Loucy (cell line): ENCODE data around the gene BEST1.

Source experiments
- H2AFZ ChIP-seq: fragments of 200-600 bp; sonication (generic); 2 replicates; pipeline ENCODE4 v1.6.0; 2016; ENCODE audit warnings: antibody characterized with exemption, mild to moderate bottlenecking, low read length, moderate library complexity
- H3F3A ChIP-seq: fragments of 200-600 bp; 2 replicates; pipeline ENCODE4 v1.6.0; 2016; ENCODE audit warnings: antibody characterized with exemption, low read depth, mild to moderate bottlenecking
- H3K27me3 ChIP-seq: fragments of 200-600 bp; sonication (generic); 2 replicates; pipeline ENCODE4 v1.6.1; 2014; ENCODE audit warnings: low read length, mild to moderate bottlenecking; ENCODE audit not compliant: insufficient read depth, poor library complexity, severe bottlenecking
- H3K36me3 ChIP-seq: fragments of 200-600 bp; sonication (generic); 2 replicates; pipeline ENCODE4 v1.6.1; 2016; ENCODE audit warnings: low read length; ENCODE audit not compliant: insufficient read depth
- H3K4me1 ChIP-seq: fragments of 200-600 bp; sonication (generic); 2 replicates; pipeline ENCODE4 v1.5.1; 2014; ENCODE audit warnings: low read length, mild to moderate bottlenecking; ENCODE audit not compliant: insufficient read depth, poor library complexity, severe bottlenecking
- H3K4me2 ChIP-seq: fragments of 200-600 bp; sonication (generic); 2 replicates; pipeline ENCODE4 v1.6.0; 2014; ENCODE audit warnings: antibody characterized with exemption, low read length, low read depth, mild to moderate bottlenecking; ENCODE audit not compliant: poor library complexity, severe bottlenecking
- H3K4me3 ChIP-seq: fragments of 200-600 bp; sonication (generic); 2 replicates; pipeline ENCODE4 v1.5.1; 2014; ENCODE audit warnings: low read length, mild to moderate bottlenecking, mixed read lengths; ENCODE audit not compliant: poor library complexity, severe bottlenecking
- H3K79me2 ChIP-seq: fragments of 200-600 bp; sonication (generic); 2 replicates; pipeline ENCODE4 v1.6.1; 2014; ENCODE audit warnings: low read length; ENCODE audit not compliant: insufficient read depth
- H3K9ac ChIP-seq: fragments of 200-600 bp; sonication (generic); 2 replicates; pipeline ENCODE4 v1.6.0; 2014; ENCODE audit warnings: mild to moderate bottlenecking, low read depth, low read length, moderate library complexity; ENCODE audit not compliant: poor library complexity, severe bottlenecking
- H3K9me2 ChIP-seq: fragments of 200-600 bp; sonication (generic); replicated peaks from 2 replicates; pipeline ENCODE4 v1.6.1; 2016; ENCODE audit warnings: low read depth, low read length, mixed read lengths
- H3K9me3 ChIP-seq: fragments of 200-600 bp; sonication (generic); 2 replicates; pipeline ENCODE4 v1.6.1; 2014; ENCODE audit warnings: mild to moderate bottlenecking, antibody characterized with exemption, low read length, low read depth; ENCODE audit not compliant: insufficient read depth
- H4K20me1 ChIP-seq: fragments of 200-600 bp; sonication (generic); 2 replicates; pipeline ENCODE4 v1.6.0; 2014; ENCODE audit warnings: antibody characterized with exemption, low read length, mild to moderate bottlenecking; ENCODE audit not compliant: insufficient read depth, poor library complexity, severe bottlenecking
- CTCF ChIP-seq: fragments of 200-600 bp; sonication (generic); conservative IDR thresholded peaks from 2 replicates; pipeline ENCODE4 v1.5.1; 2014; ENCODE audit warnings: mild to moderate bottlenecking, antibody characterized with exemption, low read length
- EZH2phosphoT487 ChIP-seq: fragments of 200-600 bp; IDR thresholded peaks from 2 replicates; pipeline ENCODE4 v1.6.1; 2018; ENCODE audit warnings: antibody characterized with exemption, mild to moderate bottlenecking, moderate library complexity, borderline replicate concordance

The BEST1 gene

GRCh38 chr11:61918938-61919704 lies 31.0 kb upstream of the BEST1 start:
- Histone ChIP-seq H3K9me3 (no peaks in the 10 kb centered on the region), H4K20me1 (no peaks in the 10 kb centered on the region), H3K4me3 (no peak overlapping the region), H3K9me2 (no peaks in the 10 kb centered on the region), H3K9ac (no peak overlapping the region), H3K4me2 (no peak overlapping the region), H3K79me2 (no peaks in the 10 kb centered on the region), H3K27me3 (no peaks in the 10 kb centered on the region), H2AFZ (no peak overlapping the region), H3K36me3 (no peaks in the 10 kb centered on the region), H3K4me1 (no peaks in the 10 kb centered on the region), H3F3A (no peaks in the 10 kb centered on the region)
- TF ChIP-seq EZH2phosphoT487 (no peak), CTCF (no peak)

GRCh38 chr11:61919705-61920631 lies 30.2 kb upstream of the BEST1 start:
- Histone ChIP-seq H3K4me1 (no peaks in the 10 kb centered on the region), H4K20me1 (no peaks in the 10 kb centered on the region), H3K4me3 (no peak overlapping the region), H3K9ac (no peak overlapping the region), H3K9me3 (no peaks in the 10 kb centered on the region), H2AFZ (no peak overlapping the region), H3K79me2 (no peaks in the 10 kb centered on the region), H3F3A (no peaks in the 10 kb centered on the region), H3K4me2 (no peak overlapping the region), H3K36me3 (no peaks in the 10 kb centered on the region), H3K27me3 (no peaks in the 10 kb centered on the region), H3K9me2 (no peaks in the 10 kb centered on the region)
- TF ChIP-seq CTCF (no peak), EZH2phosphoT487 (no peak)

GRCh38 chr11:61921446-61921845 lies 28.7 kb upstream of the BEST1 start:
- H3K4me1 ChIP-seq: no peaks in the 10 kb centered on the region
- H3K36me3 ChIP-seq: no peaks in the 10 kb centered on the region
- no peak overlapping the region for H3K4me3 ChIP-seq
- no peak overlapping the region for H3K9ac ChIP-seq
- no peaks in the 10 kb centered on the region for H4K20me1 ChIP-seq
- no peaks in the 10 kb centered on the region for H3K27me3 ChIP-seq
- no peaks in the 10 kb centered on the region for H3K9me3 ChIP-seq
- H3K9me2 ChIP-seq: no peaks in the 10 kb centered on the region
- H3K4me2 ChIP-seq: no peak overlapping the region
- H3F3A ChIP-seq: no peaks in the 10 kb centered on the region
- no peak for TF ChIP-seq CTCF
- TF ChIP-seq EZH2phosphoT487: no peak
- no peaks in the 10 kb centered on the region for H3K79me2 ChIP-seq
- no peak overlapping the region for H2AFZ ChIP-seq
